Activated effector memory CD4-positive, alpha-beta T cell treated with Interleukin-2 at 50 U/mL for 16 hours (primary cell): ENCODE measurements around the gene PMFBP1.

ENCODE experiments used
- DNase-seq: peaks from one replicate; pipeline ENCODE4 v3.0.0-alpha.2; 2020

The PMFBP1 gene

GRCh38 chr16:72172105-72173034 is at the start of gene PMFBP1:
Gene PMFBP1 (minus strand): TSS chr16:72172155. CDS start chr16:72171208, 947 bp downstream.
- DNase-seq: no peak

DNA sequence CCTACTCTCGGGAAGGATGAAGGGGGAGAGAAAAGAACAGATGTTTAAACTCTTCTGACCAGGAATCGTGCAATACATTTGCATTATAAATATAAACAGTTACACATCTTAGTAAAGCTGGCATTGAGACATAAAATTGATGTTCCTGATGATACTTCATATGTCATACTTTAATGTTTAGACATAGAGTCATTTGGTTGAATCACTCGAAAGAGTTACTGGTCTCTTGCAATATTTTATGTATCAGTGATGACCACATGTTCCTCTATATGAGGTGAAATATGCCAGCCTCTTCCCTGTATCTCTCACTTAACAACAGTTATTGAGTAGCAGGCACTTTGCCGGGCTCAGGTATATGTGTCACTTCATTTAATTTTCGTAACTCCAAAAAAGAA is 49.7 kb upstream of the PMFBP1 start:
- DNase-seq: no peak

GRCh38 chr16:72220875-72221629 is 49.1 kb upstream of the PMFBP1 start:
- DNase-seq: no peak

- DNase-seq: no peak
Measured at GRCh38 chr16:72219282-72219681, 47.3 kb upstream of the PMFBP1 start.

GRCh38 chr16:72216767-72217166 is 44.8 kb upstream of the PMFBP1 start:
- no peak for DNase-seq

DNA sequence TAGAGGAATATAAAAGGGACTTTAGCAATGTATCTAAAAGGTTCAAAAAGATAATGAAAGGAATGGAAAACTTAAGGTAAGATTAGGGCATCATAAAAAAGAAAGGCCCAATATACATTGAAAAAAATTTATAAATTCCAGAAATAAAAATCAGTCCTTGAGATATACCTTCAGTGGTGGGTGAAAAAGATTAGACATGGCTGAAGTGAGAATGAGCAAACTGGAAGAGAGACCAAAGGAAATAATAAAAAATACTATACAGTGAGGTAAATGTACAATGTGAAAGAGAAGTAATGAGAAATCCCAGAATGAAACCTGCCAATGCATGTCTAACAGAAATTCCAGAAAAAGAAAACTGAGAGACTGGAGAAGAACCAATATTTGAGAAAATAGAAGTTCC is 42.9 kb upstream of the PMFBP1 start:
- no peak for DNase-seq

- DNase-seq: no peak
Measured at GRCh38 chr16:72211110-72211509, 39.2 kb upstream of the PMFBP1 start.

DNA sequence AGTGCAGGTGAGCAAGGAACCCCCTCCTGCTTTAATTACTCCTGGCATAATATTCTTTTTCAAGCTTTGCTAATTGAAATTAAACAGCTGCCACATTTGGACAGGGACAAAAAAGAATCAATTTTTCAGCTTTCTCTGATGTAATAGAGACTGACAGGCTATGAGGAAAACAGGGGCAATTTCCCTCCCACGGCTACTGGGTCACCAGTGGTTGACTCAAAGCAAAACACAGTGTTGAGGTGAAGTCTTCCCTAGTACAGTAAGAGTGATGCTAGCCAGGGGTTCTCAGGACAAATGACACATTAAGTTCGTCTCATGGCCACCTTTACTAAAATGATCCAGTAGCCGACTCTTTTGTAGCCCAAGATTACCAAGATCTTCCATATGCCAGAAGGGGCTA is 38.6 kb upstream of the PMFBP1 start:
- DNase-seq: no peak

DNA sequence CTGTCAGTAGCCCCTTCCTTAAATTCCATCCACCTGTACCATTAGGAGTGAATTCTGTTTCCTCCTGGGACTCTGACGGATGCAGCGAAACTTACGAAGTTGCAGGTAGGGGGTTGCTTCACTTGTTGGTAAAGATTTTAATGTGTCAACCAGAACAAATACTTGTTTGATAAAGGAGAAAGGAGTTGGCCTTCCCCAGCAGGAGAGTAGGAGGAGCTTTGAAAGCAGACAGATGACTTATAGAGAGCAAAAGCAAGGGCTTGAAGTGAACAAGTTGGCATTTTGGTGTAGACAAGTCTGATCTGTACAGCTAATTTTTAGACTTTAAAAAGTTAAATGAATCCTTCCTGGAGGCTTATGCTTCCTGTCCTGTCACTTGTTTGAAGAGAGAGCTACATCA is 38.1 kb upstream of the PMFBP1 start:
- DNase-seq: no peak

DNA sequence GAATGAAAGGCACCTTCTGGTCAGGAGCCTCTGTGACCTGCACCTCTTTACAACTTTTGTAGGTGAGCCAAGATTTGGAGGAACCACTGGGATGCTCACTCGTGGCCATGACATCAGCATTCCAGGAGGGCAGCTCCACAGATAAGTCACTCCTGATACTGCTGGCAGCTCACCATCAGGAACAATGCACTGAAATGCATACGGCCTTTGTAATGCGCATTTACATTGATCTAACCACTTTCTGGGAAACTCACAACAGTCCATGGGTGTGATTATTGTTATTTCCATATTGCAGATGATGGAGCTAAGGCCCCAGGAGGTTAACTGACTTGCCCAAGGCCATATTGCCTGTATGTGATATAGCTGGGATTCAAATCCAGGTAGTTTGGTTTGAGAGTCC is 34.3 kb upstream of the PMFBP1 start:
- no peak for DNase-seq

GRCh38 chr16:72203401-72203800 is 31.4 kb upstream of the PMFBP1 start:
- DNase-seq: no peak

DNA sequence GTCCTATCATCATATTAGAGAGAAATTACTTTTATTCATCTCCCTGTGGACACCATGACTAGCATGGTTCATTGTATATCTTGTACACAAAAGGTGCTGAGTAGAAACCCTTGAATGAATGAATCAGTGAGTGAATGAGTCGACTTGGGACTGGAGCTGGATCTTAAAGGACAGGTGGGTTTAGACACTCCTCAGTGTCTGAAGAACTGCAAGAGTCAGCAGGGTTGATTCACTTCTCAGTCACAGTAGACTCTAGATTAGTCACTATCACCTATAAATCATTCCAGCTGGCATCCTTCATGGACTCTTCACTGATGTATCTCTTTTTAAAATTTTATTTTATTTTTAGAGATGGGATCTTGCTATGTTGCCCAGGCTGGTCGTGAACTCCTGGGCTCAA is 30.1 kb upstream of the PMFBP1 start:
- no peak for DNase-seq

- DNase-seq: no peak
Measured at GRCh38 chr16:72201387-72201786, 29.4 kb upstream of the PMFBP1 start.

GRCh38 chr16:72199761-72200337 is 27.9 kb upstream of the PMFBP1 start:
- no peak for DNase-seq

GRCh38 chr16:72198771-72199201 is 26.8 kb upstream of the PMFBP1 start:
- DNase-seq: no peak

DNA sequence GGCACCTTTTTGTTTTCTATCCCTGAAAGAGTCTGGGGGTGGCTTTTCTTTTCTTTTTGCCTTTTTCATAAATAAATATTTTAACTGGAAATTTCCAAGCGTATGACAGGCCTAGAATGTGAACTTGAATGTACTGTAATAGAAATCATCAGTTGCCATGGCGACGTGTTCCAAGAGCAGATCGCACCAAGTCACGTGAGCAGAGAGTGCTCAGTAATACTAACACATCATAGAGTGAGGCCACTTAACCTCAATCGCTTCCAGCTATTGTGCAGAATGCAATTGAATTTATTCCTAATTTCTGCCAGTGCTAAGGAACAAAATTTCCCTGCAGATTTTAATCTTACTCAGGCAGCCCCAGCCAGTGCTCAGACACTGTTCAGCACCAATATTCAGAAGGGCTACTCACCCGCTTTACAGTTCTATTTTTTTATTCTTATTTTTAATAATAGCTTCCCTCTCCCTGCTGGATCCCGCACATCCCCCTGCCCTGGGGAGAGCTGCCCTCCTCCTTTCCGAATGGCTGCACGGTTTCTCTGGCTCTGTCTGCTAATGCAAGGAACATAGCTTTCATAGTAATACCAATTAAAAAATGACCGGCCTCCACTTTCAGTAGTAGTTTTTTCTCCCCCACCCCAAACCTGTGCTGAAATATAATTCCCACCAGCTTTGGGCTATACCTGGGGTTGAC is 26.2 kb upstream of the PMFBP1 start:
- no peak for DNase-seq

GRCh38 chr16:72197545-72197944 is 25.6 kb upstream of the PMFBP1 start:
- DNase-seq: no peak

- DNase-seq: no peak
Measured at GRCh38 chr16:72195609-72196008, 23.7 kb upstream of the PMFBP1 start.

DNA sequence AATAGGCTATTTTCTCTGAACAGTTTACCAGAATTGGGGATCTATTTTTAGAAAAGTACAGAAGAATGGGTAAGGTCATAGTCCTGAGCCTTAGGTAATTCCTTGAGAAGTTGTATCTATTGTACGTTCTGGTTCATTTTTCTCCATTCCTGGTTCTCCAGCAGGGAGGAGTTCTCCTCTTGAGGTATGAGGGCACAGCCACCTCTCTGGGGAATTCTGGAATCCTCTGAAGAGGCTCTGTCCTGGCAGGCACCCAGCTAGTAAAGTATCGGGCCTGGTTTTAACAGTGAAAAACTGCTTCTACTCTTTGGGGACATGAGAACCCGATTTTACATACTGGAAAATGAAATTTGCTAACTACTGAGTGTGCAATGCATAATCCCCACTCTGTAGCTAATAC is 19.6 kb upstream of the PMFBP1 start:
- DNase-seq: no peak

DNA sequence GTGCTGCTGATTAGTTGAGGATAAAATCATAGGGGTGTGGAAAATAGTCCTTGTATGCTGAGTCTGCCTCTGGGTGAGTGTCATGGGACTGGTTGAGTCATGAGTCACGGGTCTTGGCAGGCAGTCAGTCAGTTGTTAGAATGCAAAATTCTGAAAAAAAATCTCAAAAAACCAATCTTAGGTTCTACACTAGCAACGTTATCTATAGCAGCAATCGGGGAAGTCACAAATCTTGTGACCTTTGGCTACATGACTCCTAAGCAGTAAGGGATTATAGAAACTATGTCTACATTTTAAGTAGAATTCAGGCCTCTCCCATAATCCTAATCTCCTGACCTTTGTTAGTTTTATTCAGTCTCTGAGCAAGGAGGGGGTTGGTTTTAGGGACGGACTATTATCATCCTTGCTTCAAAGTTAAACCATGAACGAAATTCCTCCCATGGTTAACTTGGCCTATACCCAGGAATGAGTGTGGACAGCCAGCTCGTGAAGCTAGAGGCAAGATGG is 18.0 kb upstream of the PMFBP1 start:
- DNase-seq: no peak

GRCh38 chr16:72188541-72188940 is 16.6 kb upstream of the PMFBP1 start:
- no peak for DNase-seq

GRCh38 chr16:72187551-72187950 is 15.6 kb upstream of the PMFBP1 start:
- DNase-seq: no peak

DNA sequence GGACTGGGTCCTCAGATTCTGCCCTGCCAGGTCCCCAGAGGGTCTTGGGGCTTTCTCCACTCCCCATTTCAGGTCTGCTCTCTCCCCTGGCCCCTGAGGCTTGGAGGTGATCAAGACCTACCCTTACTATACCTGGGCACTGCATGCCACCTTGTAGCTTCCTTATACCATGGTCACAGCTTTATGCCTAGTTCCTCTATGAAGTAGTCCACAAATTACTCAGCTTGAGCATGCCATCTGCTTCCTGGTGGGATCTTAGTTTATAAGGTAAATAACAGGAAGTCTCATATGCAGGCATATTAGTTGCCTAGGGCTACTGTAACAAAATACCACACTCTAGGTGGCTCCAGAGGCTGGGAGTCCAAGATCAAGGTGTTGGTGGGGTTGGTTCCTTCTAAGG is 11.0 kb upstream of the PMFBP1 start:
- no peak for DNase-seq
